Endothelial cell (in vitro differentiated cells): ENCODE data around the gene HDAC8. TPM values are rescaled to one million over a fixed set of nuclear protein-coding genes. Genes with fewer than 3 reads are reported as not detected.

Experiments used
- DNase-seq: peaks from one replicate; pipeline ENCODE4 v3.0.0; 2021; ENCODE audit warnings: low spot score
- H3K27ac Mint-ChIP-seq: one replicate; pipeline ENCODE4 v1.8.0; 2021; ENCODE audit warnings: mixed read lengths, inconsistent platforms; ENCODE audit not compliant: unreplicated experiment
- H3K27me3 Mint-ChIP-seq: one replicate; pipeline ENCODE4 v1.8.0; 2021; ENCODE audit warnings: mild to moderate bottlenecking, moderate library complexity, mixed read lengths, inconsistent platforms; ENCODE audit not compliant: unreplicated experiment
- H3K36me3 Mint-ChIP-seq: one replicate; pipeline ENCODE4 v1.8.0; 2021; ENCODE audit warnings: mild to moderate bottlenecking, low read depth, mixed read lengths, inconsistent platforms; ENCODE audit not compliant: unreplicated experiment
- H3K4me1 Mint-ChIP-seq: one replicate; pipeline ENCODE4 v1.8.0; 2021; ENCODE audit warnings: mild to moderate bottlenecking, mixed read lengths, inconsistent platforms; ENCODE audit not compliant: unreplicated experiment
- H3K4me3 Mint-ChIP-seq: one replicate; pipeline ENCODE4 v1.8.0; 2021; ENCODE audit warnings: mild to moderate bottlenecking, mixed read lengths, inconsistent platforms; ENCODE audit not compliant: unreplicated experiment
- H3K9me3 Mint-ChIP-seq: one replicate; pipeline ENCODE4 v1.8.0; 2021; ENCODE audit warnings: mixed read lengths, inconsistent platforms; ENCODE audit not compliant: unreplicated experiment
- CTCF ChIP-seq: fragments of 200-600 bp; sonication (generic); IDR thresholded peaks from one replicate; pipeline ENCODE4 v1.5.0; 2021; ENCODE audit warnings: antibody characterized with exemption; ENCODE audit not compliant: unreplicated experiment
- total RNA-seq: library from RNA; stranded (reverse); fragmentation: NEBNext Ultra II Directional; extraction: Animal tissue kit (Norgen Biotek cat#: 25700); gene quantifications from one replicate; pipeline ENCODE4 v1.2.1, GENCODE V29; 2021; ENCODE audit not compliant: unreplicated experiment

Gene HDAC8
- total RNA-seq, 1 donor from 2014 or later, result 29.4 TPM

GRCh38 chrX:72294497-72294896 lies 278.1 kb downstream of the HDAC8 start:
- Mint-ChIP-seq H3K9me3 (no peaks in the 10 kb centered on the region), H3K27me3 (peaks cover 1% of the 10 kb centered on the region), H3K36me3 (no peaks in the 10 kb centered on the region), H3K4me3 (no peak overlapping the region), H3K27ac (no peak overlapping the region), H3K4me1 (peaks cover 5% of the 10 kb centered on the region)
- TF ChIP-seq CTCF, result peak; percentile 19
- no peak for DNase-seq

- H3K27ac Mint-ChIP-seq, result no peak overlapping the region
- no peaks in the 10 kb centered on the region for H3K9me3 Mint-ChIP-seq
- H3K4me1 Mint-ChIP-seq, result no peaks in the 10 kb centered on the region
- H3K27me3 Mint-ChIP-seq, result peaks cover 2% of the 10 kb centered on the region
- TF ChIP-seq CTCF, result no peak
- H3K36me3 Mint-ChIP-seq, result no peaks in the 10 kb centered on the region
- DNase-seq, result no peak
- no peak overlapping the region for H3K4me3 Mint-ChIP-seq
These were observed 290.3 kb downstream of the HDAC8 start for GRCh38 chrX:72282302-72282701.

GRCh38 chrX:72280321-72280845 lies 292.3 kb downstream of the HDAC8 start:
- Mint-ChIP-seq H3K27ac (no peak overlapping the region), H3K27me3 (peaks cover 2% of the 10 kb centered on the region), H3K4me1 (no peaks in the 10 kb centered on the region), H3K36me3 (no peaks in the 10 kb centered on the region), H3K9me3 (no peaks in the 10 kb centered on the region), H3K4me3 (no peak overlapping the region)
- no peak for DNase-seq
- no peak for TF ChIP-seq CTCF

Other genes starting within 250 kb of the HDAC8 start
- gene PHKA1, start 141.5 kb upstream of the HDAC8 start, total RNA-seq, result 4.0 TPM
- 1.3 TPM for gene DMRTC1B, start 204.0 kb upstream of the HDAC8 start, total RNA-seq
- gene FAM236B, start 209.8 kb upstream of the HDAC8 start, total RNA-seq, result not detected
- gene FAM236D, start 235.4 kb upstream of the HDAC8 start, total RNA-seq, result not detected